ENCODE results near the gene TCF23.

Gene TCF23

GRCh38 chr2:27150639-27151230 lies 1.9 kb downstream of the TCF23 start (continued):
- TF ChIP-seq ZIC2 (tag by site-specific recombination; IDR thresholded peaks at IDR 0.05) (no peak), ZNF585B (tag by site-specific recombination; IDR thresholded peaks at IDR 0.05) (no peak), ZNF654 (tag by site-specific recombination; IDR thresholded peaks at IDR 0.05; ENCODE audit: low read depth) (no peak), MYNN (tag by site-specific recombination; IDR thresholded peaks at IDR 0.05; ENCODE audit: borderline replicate concordance) (no peak), ZNF623 (tag by site-specific recombination; IDR thresholded peaks at IDR 0.05) (no peak)

- CTCF ChIA-PET = interaction anchor here (0.5 to 4.5 kb wide), 7 partner anchors 14 to 299 kb away, joined by 3 to 22 read pairs (median 3); no protein-coding TSS in a partner anchor
- Histone ChIP-seq H3K36me3 (ENCODE audit: control insufficient read depth in 2 of 2, insufficient read depth in 1 of 2, low read length in 2 of 2) (no peaks in the 10 kb centered on the region), H3K9me3 (ENCODE audit: control insufficient read depth, insufficient read depth, low read depth, low read length) (no peaks in the 10 kb centered on the region), H3K27ac (ENCODE audit: extremely low read depth, low read depth, low read length) (no peak overlapping the region), H3K4me1 (ENCODE audit: control insufficient read depth, insufficient read depth, low read length) (no peaks in the 10 kb centered on the region), H3K4me3 (ENCODE audit: low read depth, low read length) (no peak overlapping the region)
- no peak for TF ChIP-seq ZBTB17 (tag by site-specific recombination; IDR thresholded peaks at IDR 0.05)
- TF ChIP-seq ZNF341 (tag by site-specific recombination; IDR thresholded peaks at IDR 0.05; ENCODE audit: low read depth) = peak; percentile 75
- TF ChIP-seq ZNF677 (tag by site-specific recombination; IDR thresholded peaks at IDR 0.05) = 0 out of 2 replicates have a peak, but pooled peaks have one; percentile 56
- POLR2A ChIA-PET = no interaction called here
Measured at GRCh38 chr2:27152102-27152795, 3.4 kb downstream of the TCF23 start.

GRCh38 chr2:27152796-27153464 lies 4.1 kb downstream of the TCF23 start:
- Histone ChIP-seq H3K36me3 (ENCODE audit: control insufficient read depth in 2 of 2, insufficient read depth in 1 of 2, low read length in 2 of 2) (no peaks in the 10 kb centered on the region), H3K27ac (ENCODE audit: extremely low read depth, low read depth, low read length) (no peak overlapping the region), H3K4me3 (ENCODE audit: low read depth, low read length) (no peak overlapping the region), H3K9me3 (ENCODE audit: control insufficient read depth, insufficient read depth, low read depth, low read length) (no peaks in the 10 kb centered on the region), H3K4me1 (ENCODE audit: control insufficient read depth, insufficient read depth, low read length) (no peaks in the 10 kb centered on the region)
- POLR2A ChIA-PET = interaction anchor here (0.6 kb wide), 1 partner anchor 26 kb away, joined by 3 read pairs; no protein-coding TSS in a partner anchor
- TF ChIP-seq PRDM2 (tag by site-specific recombination; IDR thresholded peaks at IDR 0.05; ENCODE audit: borderline replicate concordance) = no peak
- TF ChIP-seq GLIS1 (tag by site-specific recombination; IDR thresholded peaks at IDR 0.05) = no peak
- 0 out of 2 replicates have a peak, but pooled peaks have one; percentile 9 for TF ChIP-seq PRDM1 (tag by site-specific recombination; IDR thresholded peaks at IDR 0.05)
- TF ChIP-seq ZNF121 (tag by site-specific recombination; IDR thresholded peaks at IDR 0.05) = no peak
- CTCF ChIA-PET = interaction anchor here (0.5 to 4.5 kb wide), 6 partner anchors 14 to 300 kb away, joined by 3 to 22 read pairs (median 3); no protein-coding TSS in a partner anchor

Measured in HEK293 (cell line).